ENCODE measurements around the gene OR11H12. TPM values are rescaled to one million over a fixed set of nuclear protein-coding genes. Genes with fewer than 3 reads are reported as not detected.
"Not testable (repeated sequence)": the region's sequence is repeated elsewhere in the genome, so short reads cannot be mapped to it uniquely, and the experiment has no call there.

The OR11H12 gene
- polyA plus RNA-seq (2013) = not detected in 2 replicates

GRCh38 chr14:18600817-18601216 lies at the start of gene OR11H12:
Gene OR11H12 (plus strand): TSS chr14:18601117. CDS start chr14:18601117, 0 bp downstream.
- WGBS (ENCODE audit: extremely low coverage, insufficient coverage, insufficient read length) = no CpG with 5 or more reads among the region's 3 CpGs
- not testable (repeated sequence) for H2BK12ac ChIP-seq (ENCODE audit: low read length); H3K27me3 ChIP-seq (ENCODE audit: insufficient read depth, low read length); H3K23ac ChIP-seq (ENCODE audit: low read length); H2AK5ac ChIP-seq (ENCODE audit: low read length); H4K8ac ChIP-seq (ENCODE audit: low read depth, low read length); H4K12ac ChIP-seq (ENCODE audit: low read depth, low read length); H2BK5ac ChIP-seq (ENCODE audit: low read depth, low read length, poor library complexity); H2AFZ ChIP-seq (ENCODE audit: insufficient read depth, low read length, poor library complexity); H3K4me2 ChIP-seq (ENCODE audit: low read length); H3K18ac ChIP-seq (ENCODE audit: low read length); H3K27ac ChIP-seq (ENCODE audit: low read depth, low read length); H3K36me3 ChIP-seq (ENCODE audit: control insufficient read depth in 1 of 2, insufficient read depth in 2 of 2, low read length in 2 of 2); H3K4me1 ChIP-seq (ENCODE audit: control insufficient read depth in 1 of 2, insufficient read depth in 2 of 2, low read length in 2 of 2); H3K79me1 ChIP-seq (ENCODE audit: low read length); DNase-seq; H3K4me3 ChIP-seq (ENCODE audit: low read depth, low read length); H3K9ac ChIP-seq (ENCODE audit: low read length); H3K79me2 ChIP-seq (ENCODE audit: control insufficient read depth, insufficient read depth, low read length, poor library complexity); H3K9me3 ChIP-seq (ENCODE audit: insufficient read depth, low read depth, low read length); H3K14ac ChIP-seq (ENCODE audit: low read length); H3K4ac ChIP-seq (ENCODE audit: low read depth, low read length); H2BK120ac ChIP-seq (ENCODE audit: insufficient read depth, low read length, poor library complexity); H4K91ac ChIP-seq (ENCODE audit: low read depth, low read length)

GRCh38 chr14:18582908-18583307 lies 18.0 kb upstream of the OR11H12 start:
- not testable (repeated sequence) for H2BK12ac ChIP-seq (ENCODE audit: low read length); H3K18ac ChIP-seq (ENCODE audit: low read length); H2BK5ac ChIP-seq (ENCODE audit: low read depth, low read length, poor library complexity); H3K4me2 ChIP-seq (ENCODE audit: low read length); H3K14ac ChIP-seq (ENCODE audit: low read length); H3K27ac ChIP-seq (ENCODE audit: low read depth, low read length); H3K4me3 ChIP-seq (ENCODE audit: low read depth, low read length); H3K4me1 ChIP-seq (ENCODE audit: control insufficient read depth in 1 of 2, insufficient read depth in 2 of 2, low read length in 2 of 2); H2AK5ac ChIP-seq (ENCODE audit: low read length); H3K27me3 ChIP-seq (ENCODE audit: insufficient read depth, low read length); H3K23ac ChIP-seq (ENCODE audit: low read length); H3K4ac ChIP-seq (ENCODE audit: low read depth, low read length); H3K79me1 ChIP-seq (ENCODE audit: low read length); H2AFZ ChIP-seq (ENCODE audit: insufficient read depth, low read length, poor library complexity); H4K8ac ChIP-seq (ENCODE audit: low read depth, low read length); H3K36me3 ChIP-seq (ENCODE audit: control insufficient read depth in 1 of 2, insufficient read depth in 2 of 2, low read length in 2 of 2); H3K9me3 ChIP-seq (ENCODE audit: insufficient read depth, low read depth, low read length); H4K12ac ChIP-seq (ENCODE audit: low read depth, low read length); H3K79me2 ChIP-seq (ENCODE audit: control insufficient read depth, insufficient read depth, low read length, poor library complexity); H2BK120ac ChIP-seq (ENCODE audit: insufficient read depth, low read length, poor library complexity); H3K9ac ChIP-seq (ENCODE audit: low read length); H4K91ac ChIP-seq (ENCODE audit: low read depth, low read length)
- peak; percentile 2 to 49 for DNase-seq
- WGBS (ENCODE audit: extremely low coverage, insufficient coverage, insufficient read length) = no CpG with 5 or more reads among the region's 31 CpGs

- not testable (repeated sequence) for H3K14ac ChIP-seq (ENCODE audit: low read length); H2AK5ac ChIP-seq (ENCODE audit: low read length); H4K12ac ChIP-seq (ENCODE audit: low read depth, low read length); H2BK12ac ChIP-seq (ENCODE audit: low read length); H4K91ac ChIP-seq (ENCODE audit: low read depth, low read length); H3K36me3 ChIP-seq (ENCODE audit: control insufficient read depth in 1 of 2, insufficient read depth in 2 of 2, low read length in 2 of 2); H3K79me2 ChIP-seq (ENCODE audit: control insufficient read depth, insufficient read depth, low read length, poor library complexity); H4K8ac ChIP-seq (ENCODE audit: low read depth, low read length); H3K79me1 ChIP-seq (ENCODE audit: low read length); H3K4me1 ChIP-seq (ENCODE audit: control insufficient read depth in 1 of 2, insufficient read depth in 2 of 2, low read length in 2 of 2); H3K27me3 ChIP-seq (ENCODE audit: insufficient read depth, low read length); DNase-seq; H3K4me2 ChIP-seq (ENCODE audit: low read length); H2BK120ac ChIP-seq (ENCODE audit: insufficient read depth, low read length, poor library complexity); H3K23ac ChIP-seq (ENCODE audit: low read length); H2AFZ ChIP-seq (ENCODE audit: insufficient read depth, low read length, poor library complexity); H3K9ac ChIP-seq (ENCODE audit: low read length); H3K4me3 ChIP-seq (ENCODE audit: low read depth, low read length); H2BK5ac ChIP-seq (ENCODE audit: low read depth, low read length, poor library complexity); H3K4ac ChIP-seq (ENCODE audit: low read depth, low read length); H3K18ac ChIP-seq (ENCODE audit: low read length); H3K9me3 ChIP-seq (ENCODE audit: insufficient read depth, low read depth, low read length); H3K27ac ChIP-seq (ENCODE audit: low read depth, low read length)
- WGBS (ENCODE audit: extremely low coverage, insufficient coverage, insufficient read length) = no CpG with 5 or more reads among the region's 32 CpGs
Observed at GRCh38 chr14:18626610-18627213, 25.8 kb downstream of the OR11H12 start.

- not testable (repeated sequence) for H4K12ac ChIP-seq (ENCODE audit: low read depth, low read length); H2BK120ac ChIP-seq (ENCODE audit: insufficient read depth, low read length, poor library complexity)
- WGBS (ENCODE audit: extremely low coverage, insufficient coverage, insufficient read length) = no CpG with 5 or more reads among the region's 11 CpGs
Observed at GRCh38 chr14:18636066-18636465, 35.1 kb downstream of the OR11H12 start.

More at GRCh38 chr14:18636066-18636465, 35.1 kb downstream of the OR11H12 start:
- H3K23ac ChIP-seq (ENCODE audit: low read length); H3K27ac ChIP-seq (ENCODE audit: low read depth, low read length); H3K79me1 ChIP-seq (ENCODE audit: low read length); H3K4me2 ChIP-seq (ENCODE audit: low read length); H3K4me3 ChIP-seq (ENCODE audit: low read depth, low read length); H3K4me1 ChIP-seq (ENCODE audit: control insufficient read depth in 1 of 2, insufficient read depth in 2 of 2, low read length in 2 of 2); H3K9me3 ChIP-seq (ENCODE audit: insufficient read depth, low read depth, low read length); H3K18ac ChIP-seq (ENCODE audit: low read length); H4K8ac ChIP-seq (ENCODE audit: low read depth, low read length); H3K9ac ChIP-seq (ENCODE audit: low read length); H3K4ac ChIP-seq (ENCODE audit: low read depth, low read length); H2AK5ac ChIP-seq (ENCODE audit: low read length); H4K91ac ChIP-seq (ENCODE audit: low read depth, low read length); H3K36me3 ChIP-seq (ENCODE audit: control insufficient read depth in 1 of 2, insufficient read depth in 2 of 2, low read length in 2 of 2); H3K14ac ChIP-seq (ENCODE audit: low read length); H3K27me3 ChIP-seq (ENCODE audit: insufficient read depth, low read length); H2BK12ac ChIP-seq (ENCODE audit: low read length); H2AFZ ChIP-seq (ENCODE audit: insufficient read depth, low read length, poor library complexity); H3K79me2 ChIP-seq (ENCODE audit: control insufficient read depth, insufficient read depth, low read length, poor library complexity); H2BK5ac ChIP-seq (ENCODE audit: low read depth, low read length, poor library complexity); DNase-seq: not testable (repeated sequence)
